Measurements from ENCODE around the gene ABTB1. TPM values are rescaled to one million over a fixed set of nuclear protein-coding genes. Genes with fewer than 3 reads are reported as not detected.

Gene ABTB1
- total RNA-seq, 3 donors from 2014 or later (not counting 1 experiment from before 2014, with no cell fraction given), result 98.8 to 127 (median 107) TPM

GRCh38 chr3:127676921-127677351 lies 4.2 kb downstream of the ABTB1 start:
- Mint-ChIP-seq H3K36me3 (no peaks in the 10 kb centered on the region), H3K27ac (no peak overlapping the region), H3K4me1 (peaks cover 18 to 46% of the 10 kb centered on the region in 2 donors), H3K27me3 (ENCODE audit: low read depth in 2 of 2) (no peaks in the 10 kb centered on the region), H3K4me3 (no peak overlapping the region), H3K9me3 (no peaks in the 10 kb centered on the region)
- Histone ChIP-seq H3K4me1 (ENCODE audit: control insufficient read depth, insufficient read depth, low read length) (peaks cover 18% of the 10 kb centered on the region), H3K36me3 (ENCODE audit: control insufficient read depth, insufficient read depth, low read length) (peaks cover 27% of the 10 kb centered on the region), H3K9me3 (ENCODE audit: control insufficient read depth, insufficient read depth, low read length) (no peaks in the 10 kb centered on the region), H3K27me3 (ENCODE audit: control insufficient read depth, insufficient read depth, low read length) (no peaks in the 10 kb centered on the region), H3K27ac (ENCODE audit: low read length) (no peak overlapping the region), H3K4me3 (ENCODE audit: low read length) (no peak overlapping the region)
- ATAC-seq, result no peak
- DNase-seq, result peak in 1 of 2 donors; percentile 13
- WGBS (ENCODE audit: insufficient coverage), result 95% methylated on average over 21 of the region's 21 CpGs
- no peak for TF ChIP-seq CTCF (IDR thresholded peaks at IDR 0.05)
- intact Hi-C loops (cut with micrococcal nuclease), result no loop called here

GRCh38 chr3:127677541-127678314 lies 5.0 kb downstream of the ABTB1 start:
- peaks cover 16 to 44% of the 10 kb centered on the region in 2 donors for H3K4me1 Mint-ChIP-seq
- peaks cover 27% of the 10 kb centered on the region for H3K36me3 ChIP-seq (ENCODE audit: control insufficient read depth, insufficient read depth, low read length)
- no peak for TF ChIP-seq CTCF (IDR thresholded peaks at IDR 0.05)
- intact Hi-C loops (cut with micrococcal nuclease), result no loop called here
- peaks cover 19% of the 10 kb centered on the region for H3K4me1 ChIP-seq (ENCODE audit: control insufficient read depth, insufficient read depth, low read length)
- no peaks in the 10 kb centered on the region for H3K9me3 Mint-ChIP-seq
- ATAC-seq (no peak), DNase-seq (peak in 1 of 2 donors; percentile 4)
- H3K27me3 ChIP-seq (ENCODE audit: control insufficient read depth, insufficient read depth, low read length), result no peaks in the 10 kb centered on the region
- H3K27me3 Mint-ChIP-seq (ENCODE audit: low read depth in 2 of 2), result no peaks in the 10 kb centered on the region
- H3K9me3 ChIP-seq (ENCODE audit: control insufficient read depth, insufficient read depth, low read length), result no peaks in the 10 kb centered on the region
- H3K4me3 ChIP-seq (ENCODE audit: low read length), result no peak overlapping the region
- WGBS (ENCODE audit: insufficient coverage), result 92% methylated on average over 17 of the region's 17 CpGs
- H3K36me3 Mint-ChIP-seq, result no peaks in the 10 kb centered on the region
- H3K27ac Mint-ChIP-seq, result peak overlapping the region in 1 of 2 donors; percentile 47
- no peak overlapping the region for H3K27ac ChIP-seq (ENCODE audit: low read length)
- H3K4me3 Mint-ChIP-seq, result peak overlapping the region; percentile 21

GRCh38 chr3:127678315-127678599 lies 5.5 kb downstream of the ABTB1 start:
- H3K36me3 Mint-ChIP-seq, result no peaks in the 10 kb centered on the region
- H3K4me3 ChIP-seq (ENCODE audit: low read length), result no peak overlapping the region
- H3K27ac Mint-ChIP-seq, result peak overlapping the region in 1 of 2 donors; percentile 47
- WGBS (ENCODE audit: insufficient coverage), result 99% methylated on average over 8 of the region's 8 CpGs
- no peak for TF ChIP-seq CTCF (IDR thresholded peaks at IDR 0.05)
- H3K9me3 ChIP-seq (ENCODE audit: control insufficient read depth, insufficient read depth, low read length), result no peaks in the 10 kb centered on the region
- peaks cover 16 to 44% of the 10 kb centered on the region in 2 donors for H3K4me1 Mint-ChIP-seq
- H3K4me1 ChIP-seq (ENCODE audit: control insufficient read depth, insufficient read depth, low read length), result peaks cover 18% of the 10 kb centered on the region
- H3K9me3 Mint-ChIP-seq, result no peaks in the 10 kb centered on the region
- DNase-seq, result peak in 1 of 2 donors; percentile 5
- H3K4me3 Mint-ChIP-seq, result no peak overlapping the region
- no peak for ATAC-seq
- no peaks in the 10 kb centered on the region for H3K27me3 Mint-ChIP-seq (ENCODE audit: low read depth in 2 of 2)
- peaks cover 27% of the 10 kb centered on the region for H3K36me3 ChIP-seq (ENCODE audit: control insufficient read depth, insufficient read depth, low read length)
- H3K27ac ChIP-seq (ENCODE audit: low read length), result no peak overlapping the region
- intact Hi-C loops (cut with micrococcal nuclease), result no loop called here
- no peaks in the 10 kb centered on the region for H3K27me3 ChIP-seq (ENCODE audit: control insufficient read depth, insufficient read depth, low read length)
